GM21619 (cell line): ENCODE data around the gene LZTS2.

ENCODE experiments used
- ATAC-seq: cut with Tn5 transposase; IDR thresholded peaks from one replicate; pipeline ENCODE4 v1.9.1; 2021; ENCODE audit not compliant: unreplicated experiment

The LZTS2 gene

GRCh38 chr10:101050208-101051069 is 50.8 kb downstream of the LZTS2 start:
- peak; percentile 82 for ATAC-seq

GRCh38 chr10:101052285-101052684 is 52.7 kb downstream of the LZTS2 start:
- no peak for ATAC-seq

GRCh38 chr10:101053516-101053915 is 53.9 kb downstream of the LZTS2 start:
- ATAC-seq, result no peak

- ATAC-seq, result no peak
Measured at GRCh38 chr10:101054351-101054750, 54.7 kb downstream of the LZTS2 start.

- ATAC-seq, result no peak
Measured at GRCh38 chr10:101054876-101055275, 55.3 kb downstream of the LZTS2 start.

- no peak for ATAC-seq
Measured at GRCh38 chr10:101055411-101055810, 55.8 kb downstream of the LZTS2 start.

- ATAC-seq, result no peak
Measured at GRCh38 chr10:101056365-101057151, 57.0 kb downstream of the LZTS2 start.
